GM12878 (cell line): ENCODE measurements around the gene NDUFC2. TPM values are rescaled to one million over a fixed set of nuclear protein-coding genes. Genes with fewer than 3 reads are reported as not detected.
"Not testable (repeated sequence)": the region's sequence is repeated elsewhere in the genome, so short reads cannot be mapped to it uniquely, and the experiment has no call there.

ENCODE experiments used
- ATAC-seq: fragments of 200-7000 bp; cut with Tn5 transposase; 3 replicates; pipeline ENCODE4 v1.9.1; 2020; ENCODE audit warnings: mild to moderate bottlenecking, moderate library complexity
- BruUV-seq: library from RNA; stranded (reverse); fragments of 400-500 nt; replicated peaks from 2 replicates; lab custom pipeline; 2021; lab: Mats Ljungman, UMichigan
- CTCF ChIA-PET: fragments of 300-600 bp; sonication (Branson Sonifier 250); formaldehyde crosslinking; extraction: SDS; loops from one replicate; lab custom pipeline; 2021; ENCODE audit warnings: inconsistent platforms; lab: Yijun Ruan, JAX
- POLR2A ChIA-PET: fragments of 350-600 bp; formaldehyde crosslinking; extraction: SDS; loops from one replicate; lab custom pipeline; 2021; ENCODE audit warnings: inconsistent platforms; lab: Charles Lee
- RAD21 ChIA-PET: fragments of 300-600 bp; sonication (Branson Sonifier 250); formaldehyde crosslinking; loops from one replicate; lab custom pipeline; 2023; ENCODE audit warnings: antibody characterized with exemption; ENCODE audit not compliant: unreplicated experiment; lab: Charles Lee
- SMC1A ChIA-PET: fragments of 300-600 bp; sonication (Branson Sonifier 250); formaldehyde crosslinking; loops from one replicate; lab custom pipeline; 2023; ENCODE audit not compliant: unreplicated experiment, uncharacterized antibody; lab: Charles Lee
- DNase-seq: peaks from one replicate; pipeline ENCODE4 v3.0.0-alpha.2; 2011; ENCODE audit warnings: low read depth, low spot score
- FAIRE-seq: peaks from 3 replicates; lab custom pipeline; 2011; peaks lifted over from hg19 to GRCh38; lab: Jason Lieb, UNC
- H2AFZ ChIP-seq: 2 replicates; pipeline ENCODE4 v1.6.0; 2011; ENCODE audit warnings: low read depth, low read length, control low read depth; ENCODE audit not compliant: control insufficient read depth
- H3K27ac ChIP-seq: 2 replicates; pipeline ENCODE4 v1.5.1; 2011; ENCODE audit warnings: control low read depth; ENCODE audit not compliant: control insufficient read depth, insufficient read depth
- H3K27me3 ChIP-seq, 2 experiments: replicated peaks in 1 of 2; 2 replicates each; pipeline versions ENCODE4 v1.6.0 to v1.6.1; 2011; ENCODE audit warnings: low read length in 1 of 2; ENCODE audit not compliant: control insufficient read depth in 2 of 2, insufficient read depth in 2 of 2
- H3K36me3 ChIP-seq, 2 experiments: 2 replicates each; pipeline ENCODE4 v1.5.1; 2011; ENCODE audit warnings: low read length in 1 of 2; ENCODE audit not compliant: control insufficient read depth in 2 of 2, insufficient read depth in 2 of 2
- H3K4me1 ChIP-seq: 2 replicates; pipeline ENCODE4 v1.6.1; 2011; ENCODE audit warnings: mild to moderate bottlenecking, low read length, moderate library complexity, mixed read lengths; ENCODE audit not compliant: control insufficient read depth, insufficient read depth
- H3K4me2 ChIP-seq: 2 replicates; pipeline ENCODE4 v1.6.0; 2011; ENCODE audit warnings: control low read depth; ENCODE audit not compliant: control insufficient read depth, insufficient read depth
- H3K4me3 ChIP-seq: fragments of 200-600 bp; sonication (generic); 2 replicates; pipeline ENCODE4 v1.5.1; 2016
- H3K79me2 ChIP-seq: 2 replicates; pipeline ENCODE4 v1.6.0; 2011; ENCODE audit warnings: low read length; ENCODE audit not compliant: control insufficient read depth, insufficient read depth
- H3K9ac ChIP-seq: 2 replicates; pipeline ENCODE4 v1.8.0; 2011; ENCODE audit warnings: low read length, control low read depth, mixed read lengths; ENCODE audit not compliant: control insufficient read depth, insufficient read depth
- H3K9me3 ChIP-seq: replicated peaks from 3 replicates; pipeline ENCODE4 v1.5.1; 2011; ENCODE audit warnings: mild to moderate bottlenecking, low read length; ENCODE audit not compliant: control insufficient read depth, insufficient read depth
- H4K20me1 ChIP-seq: 2 replicates; pipeline ENCODE4 v1.6.0; 2011; ENCODE audit not compliant: control insufficient read depth, insufficient read depth
- CBX3 ChIP-seq: fragments of 200-600 bp; sonication (generic); IDR thresholded peaks from 2 replicates; pipeline ENCODE4 v1.6.1; 2016; ENCODE audit warnings: low read depth, borderline replicate concordance
- IKZF1 ChIP-seq: fragments of 450-650 bp; conservative IDR thresholded peaks from 2 replicates; pipeline ENCODE4 v1.6.1; 2017; ENCODE audit warnings: antibody characterized with exemption, mild to moderate bottlenecking
- MLLT1 ChIP-seq: fragments of 450-650 bp; IDR thresholded peaks from 2 replicates; pipeline ENCODE4 v1.6.1; 2016; ENCODE audit warnings: mild to moderate bottlenecking
- ZBED1 ChIP-seq: IDR thresholded peaks from 2 replicates; pipeline ENCODE4 v1.6.1; 2016; ENCODE audit warnings: borderline replicate concordance
- ZNF384 ChIP-seq: IDR thresholded peaks from 2 replicates; pipeline ENCODE4 v1.6.1; 2012; ENCODE audit warnings: low read depth, mild to moderate bottlenecking, low read length, improper control_type of control experiment, borderline replicate concordance
- WGBS: methylation state at CpG from one replicate; pipeline ENCODE4 v1.1.6; 2016; ENCODE audit warnings: low lambda C conversion rate; ENCODE audit not compliant: insufficient replicate concordance, insufficient coverage; ENCODE audit errors: missing lambda C conversion rate; 5-methylcytosine and 5-hydroxymethylcytosine counted together
- in situ Hi-C: fragments of 300-500 bp; cut with MboI; formaldehyde crosslinking; loops from 9 replicates; pipeline ENCODE4 v1.14.3; 2018; ENCODE audit warnings: mixed read lengths
- intact Hi-C: fragments of 100-400 bp; cut with micrococcal nuclease; formaldehyde crosslinking; loops from one replicate; pipeline ENCODE4 v1.14.2; 2022; ENCODE audit not compliant: unreplicated experiment
- polyA plus RNA-seq, 11 experiments: library from polyadenylated mRNA; depleted of rRNA in 4 of 11; unstranded in 6 of 11; stranded (reverse) in 5 of 11; fragments of >200 nt; fragmentation: Nextera tagmentation in 4 of 11; fragmentation: Illumina TruSeq in 1 of 11; extraction: Ambion mirVana in 4 of 11; extraction: Trizol in 1 of 11; gene quantifications; 1 replicate in 1 of 11; 2 replicates in 10 of 11; pipeline versions ENCODE4 v1.2.1 to v1.2.3, GENCODE V29; 2011 to 2016; ENCODE audit warnings: inconsistent platforms in 2 of 11, missing spikeins in 2 of 11, low read depth in 1 of 11
- total RNA-seq, 4 experiments: library from RNA; depleted of rRNA in 3 of 4; stranded (reverse); fragments of >200 nt in 3 of 4; fragmentation: Illumina TruSeq in 1 of 4; extraction: Trizol in 1 of 4; gene quantifications; 2 replicates each; pipeline versions ENCODE4 v1.2.1 to v1.2.3, GENCODE V29; 2013 to 2021

Gene NDUFC2
- total and polyA plus RNA-seq, 10 of the 15 experiments (the other 5 are each of a cell fraction or from before 2014, with no cell fraction given), result 103 to 529 (median 192) TPM

DNA sequence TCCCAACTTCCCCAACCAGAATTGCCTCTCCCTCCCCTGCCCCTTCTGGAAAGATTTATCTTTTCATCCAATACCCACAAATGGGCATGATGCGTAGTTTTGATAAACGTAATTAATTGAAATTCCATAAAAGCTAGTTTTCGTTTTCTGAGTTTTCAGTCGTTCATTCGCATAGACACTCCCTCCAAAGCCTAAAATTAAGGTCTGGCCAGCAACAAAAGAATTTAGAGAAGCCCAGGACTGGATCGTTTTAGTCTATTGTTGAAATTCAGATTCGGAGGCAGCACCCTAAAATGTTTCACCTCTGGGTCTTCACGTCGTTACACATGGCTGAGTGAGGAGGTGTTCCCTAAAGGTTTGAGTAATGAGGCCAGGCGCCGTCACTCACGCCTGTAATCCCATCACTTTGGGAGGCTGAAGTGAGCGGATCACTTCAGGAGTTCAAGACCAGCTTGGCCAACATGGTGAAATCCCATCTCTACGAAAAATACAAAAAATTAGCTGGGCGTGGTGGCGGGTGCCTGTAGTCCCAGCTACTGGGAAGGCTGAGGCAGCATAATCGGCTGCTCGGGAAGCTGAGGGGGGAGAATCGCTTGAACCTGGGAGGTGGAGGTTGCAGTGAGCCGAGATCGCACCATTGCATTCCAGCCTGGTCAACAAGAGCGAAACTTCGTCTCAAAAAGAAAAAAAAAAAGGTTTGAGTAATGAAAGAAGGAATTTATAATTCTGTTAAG is 589 bp upstream of the NDUFC2 start (continued):
- TF ChIP-seq IKZF1 (0 out of 2 replicates have a peak, but pooled peaks have one; percentile 19), MLLT1 (peak; percentile 75), ZBED1 (no peak)

DNA sequence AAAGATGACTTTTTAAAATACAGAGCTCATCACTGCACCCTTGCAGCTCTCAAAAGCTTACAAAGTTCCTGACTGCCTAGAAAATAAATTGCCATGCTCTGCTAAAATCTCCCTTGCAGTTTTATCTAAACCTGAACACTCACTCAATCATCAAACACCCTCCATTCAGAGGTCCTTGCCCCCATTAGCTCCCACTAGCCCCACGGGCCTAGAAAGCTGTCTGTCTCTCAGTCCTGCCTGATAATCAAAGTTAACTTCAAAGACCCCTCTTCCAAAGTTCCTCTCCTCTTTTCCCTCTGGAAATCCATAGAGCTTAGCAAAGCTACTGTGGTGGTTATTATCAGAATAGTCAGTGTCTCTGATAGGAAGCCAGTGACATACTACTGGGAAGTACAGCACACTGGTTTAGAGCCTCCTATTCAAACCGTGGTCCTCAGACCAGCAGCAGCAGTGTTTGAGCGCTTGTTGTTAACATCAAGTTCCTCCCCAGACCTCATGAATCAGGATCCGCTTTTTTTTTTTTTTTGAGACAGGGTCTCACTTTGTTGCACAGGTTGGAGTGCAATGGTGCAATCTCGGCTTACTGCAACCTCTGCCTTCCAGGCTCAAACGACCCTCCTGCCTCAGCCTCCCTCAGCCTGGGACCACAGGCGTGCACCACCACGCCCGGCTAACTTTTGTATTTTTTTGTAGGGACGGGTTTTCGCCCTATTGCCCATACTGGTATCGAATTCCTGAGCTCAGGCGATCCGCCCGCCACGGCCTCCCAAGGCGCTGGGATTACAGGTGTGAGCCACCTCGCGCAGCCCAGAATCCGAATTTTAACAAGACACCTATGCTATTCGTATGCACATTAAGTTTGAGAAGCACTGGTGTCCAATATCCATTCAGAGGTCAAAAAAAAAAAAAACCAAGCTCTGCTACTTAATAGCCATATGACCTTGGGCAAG is 1.2 kb downstream of the NDUFC2 start:
- H3K36me3 ChIP-seq, result peaks cover 0 to 3% of the 10 kb centered on the region in 2 experiments; a peak in 1 of 4 replicates
- intact Hi-C loops (loop anchor here (2.0 to 10.0 kb wide), 3 partner anchors 60 to 484 kb away; partner anchors contain the start of gene ALG8), in situ Hi-C loops (no loop called here)
- H3K9me3 ChIP-seq, result no peaks in the 10 kb centered on the region
- CTCF ChIA-PET, result interaction anchor here (0.7 to 1.9 kb wide), 9 partner anchors 10 to 486 kb away, joined by 3 to 7 read pairs (median 4); partner anchors contain the start of gene ALG8
- DNase-seq (no peak), ATAC-seq (peak; percentile 15; the same call in 1 of the 3 replicates), FAIRE-seq (no peak)
- H3K27me3 ChIP-seq, result no peaks in the 10 kb centered on the region
- peak overlapping the region; percentile 90 for H3K9ac ChIP-seq
- H2AFZ ChIP-seq, result peak overlapping the region; percentile 86; the same call in 1 of the 2 replicates
- H4K20me1 ChIP-seq, result peaks cover 7% of the 10 kb centered on the region
- RAD21 ChIA-PET, result interaction anchor here (0.8 to 2.7 kb wide), 6 partner anchors 16 to 486 kb away, joined by 3 to 7 read pairs (median 4); partner anchors contain the start of gene ALG8
- peaks cover 51% of the 10 kb centered on the region for H3K79me2 ChIP-seq
- H3K27ac ChIP-seq, result peak overlapping the region; percentile 75
- WGBS, result 17% methylated on average over 20 of the region's 21 CpGs
- TF ChIP-seq CBX3 (no peak), ZNF384 (peak; percentile 68)
- H3K4me3 ChIP-seq, result peak overlapping the region; percentile 74
- peaks cover 4% of the 10 kb centered on the region for H3K4me1 ChIP-seq
- POLR2A ChIA-PET, result interaction anchor here (0.6 to 1.8 kb wide), 7 partner anchors 53 to 781 kb away, joined by 3 to 8 read pairs (median 3); partner anchors contain the start of genes ALG8 and NARS2
- SMC1A ChIA-PET, result interaction anchor here (0.8 to 3.0 kb wide), 8 partner anchors 32 to 485 kb away, joined by 3 to 21 read pairs (median 4); partner anchors contain the start of gene ALG8
- H3K4me2 ChIP-seq, result peak overlapping the region; percentile 87
- no TSS peak for BruUV-seq

DNA sequence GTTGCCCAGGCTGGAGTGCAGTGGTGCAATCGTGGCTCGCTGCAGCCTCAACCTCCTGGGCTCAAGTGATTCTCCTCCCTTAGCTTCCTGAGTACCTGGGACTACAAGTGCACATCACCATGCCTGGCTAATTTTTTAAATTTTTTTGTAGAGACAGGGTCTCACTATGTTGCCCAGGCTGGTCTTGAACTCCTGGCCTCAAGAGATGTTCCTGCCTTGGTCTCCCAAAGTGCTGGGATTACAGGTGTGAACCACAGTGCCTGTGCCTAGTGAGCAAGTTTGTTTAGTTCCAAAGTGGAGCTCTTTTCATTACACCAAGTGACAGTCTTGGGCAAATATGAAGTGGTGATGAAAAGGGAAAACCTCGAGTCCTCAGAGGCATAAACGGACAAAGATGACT is 2.1 kb downstream of the NDUFC2 start:
- peak overlapping the region; percentile 87 for H3K4me2 ChIP-seq
- H3K27me3 ChIP-seq, H3K27ac ChIP-seq, ATAC-seq, in situ Hi-C loops, H2AFZ ChIP-seq, H4K20me1 ChIP-seq, RAD21 ChIA-PET, BruUV-seq, FAIRE-seq, H3K4me1 ChIP-seq, H3K9me3 ChIP-seq, DNase-seq, H3K36me3 ChIP-seq: not testable (repeated sequence)
- POLR2A ChIA-PET, result interaction anchor here (0.7 to 1.0 kb wide), 2 partner anchors 20 to 27 kb away, joined by 3 read pairs; no protein-coding TSS in a partner anchor
- H3K79me2 ChIP-seq, result peaks cover 51% of the 10 kb centered on the region
- peak overlapping the region; percentile 90 for H3K9ac ChIP-seq
- CTCF ChIA-PET, result interaction anchor here (0.7 to 1.8 kb wide), 8 partner anchors 9 to 487 kb away, joined by 3 to 7 read pairs (median 4); no protein-coding TSS in a partner anchor
- SMC1A ChIA-PET, result interaction anchor here (0.6 to 3.0 kb wide), 6 partner anchors 31 to 304 kb away, joined by 3 to 21 read pairs (median 4); partner anchors contain the start of gene ALG8
- 75% methylated on average over 4 of the region's 4 CpGs for WGBS
- intact Hi-C loops, result loop anchor here (5.0 to 10.0 kb wide), 2 partner anchors 347 to 485 kb away; no protein-coding TSS in a partner anchor
- peak overlapping the region; percentile 74 for H3K4me3 ChIP-seq
